ENCODE measurements around the gene CARM1.

DNA sequence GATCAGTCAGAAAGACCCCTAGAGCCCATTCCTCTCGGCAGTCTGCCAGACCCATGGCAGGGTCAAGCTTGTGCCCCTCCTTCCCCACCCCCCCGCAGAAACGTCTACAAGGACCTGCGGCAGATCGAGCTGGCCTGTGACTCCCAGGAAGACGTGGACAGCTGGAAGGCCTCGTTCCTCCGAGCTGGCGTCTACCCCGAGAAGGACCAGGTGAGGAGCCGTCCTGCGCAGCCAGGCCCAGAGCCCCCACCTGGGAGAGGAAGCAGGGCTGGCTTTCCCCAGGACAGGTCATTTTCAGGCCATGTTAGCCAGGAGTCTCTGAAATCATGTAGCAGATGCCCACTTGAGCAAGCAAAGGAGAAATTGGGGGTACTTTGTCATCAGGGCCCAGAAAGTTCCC, 47.7 kb upstream of the CARM1 start:
- TF ChIP-seq ZNF709 (CRISPR knock-in tag; IDR thresholded peaks at IDR 0.05) = no peak
- TF ChIP-seq ZNF7 (CRISPR knock-in tag; IDR thresholded peaks at IDR 0.05) = no peak
- no peak for TF ChIP-seq NRL (CRISPR knock-in tag; IDR thresholded peaks at IDR 0.05; ENCODE audit: borderline replicate concordance)
- TF ChIP-seq NFE2L2 (IDR thresholded peaks at IDR 0.05; ENCODE audit: low read length) = no peak
- no peak for TF ChIP-seq CREM (IDR thresholded peaks at IDR 0.05)
- no peak for TF ChIP-seq CREM (CRISPR knock-in tag; IDR thresholded peaks at IDR 0.05)
- TF ChIP-seq JUND (CRISPR knock-in tag; IDR thresholded peaks at IDR 0.05) = no peak
- no peak for TF ChIP-seq ZNF121 (CRISPR knock-in tag; IDR thresholded peaks at IDR 0.05)
- TF ChIP-seq RCOR2 (CRISPR knock-in tag; IDR thresholded peaks at IDR 0.05) = no peak
- TF ChIP-seq, protein P1, sequence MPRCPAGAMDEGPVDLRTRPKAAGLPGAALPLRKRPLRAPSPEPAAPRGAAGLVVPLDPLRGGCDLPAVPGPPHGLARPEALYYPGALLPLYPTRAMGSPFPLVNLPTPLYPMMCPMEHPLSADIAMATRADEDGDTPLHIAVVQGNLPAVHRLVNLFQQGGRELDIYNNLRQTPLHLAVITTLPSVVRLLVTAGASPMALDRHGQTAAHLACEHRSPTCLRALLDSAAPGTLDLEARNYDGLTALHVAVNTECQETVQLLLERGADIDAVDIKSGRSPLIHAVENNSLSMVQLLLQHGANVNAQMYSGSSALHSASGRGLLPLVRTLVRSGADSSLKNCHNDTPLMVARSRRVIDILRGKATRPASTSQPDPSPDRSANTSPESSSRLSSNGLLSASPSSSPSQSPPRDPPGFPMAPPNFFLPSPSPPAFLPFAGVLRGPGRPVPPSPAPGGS (CRISPR knock-in tag; IDR thresholded peaks at IDR 0.05) = no peak
- TF ChIP-seq AHR (CRISPR knock-in tag; IDR thresholded peaks at IDR 0.05) = no peak
- TF ChIP-seq ELF1 (CRISPR knock-in tag; IDR thresholded peaks at IDR 0.05) = no peak
- TF ChIP-seq, protein P2, sequence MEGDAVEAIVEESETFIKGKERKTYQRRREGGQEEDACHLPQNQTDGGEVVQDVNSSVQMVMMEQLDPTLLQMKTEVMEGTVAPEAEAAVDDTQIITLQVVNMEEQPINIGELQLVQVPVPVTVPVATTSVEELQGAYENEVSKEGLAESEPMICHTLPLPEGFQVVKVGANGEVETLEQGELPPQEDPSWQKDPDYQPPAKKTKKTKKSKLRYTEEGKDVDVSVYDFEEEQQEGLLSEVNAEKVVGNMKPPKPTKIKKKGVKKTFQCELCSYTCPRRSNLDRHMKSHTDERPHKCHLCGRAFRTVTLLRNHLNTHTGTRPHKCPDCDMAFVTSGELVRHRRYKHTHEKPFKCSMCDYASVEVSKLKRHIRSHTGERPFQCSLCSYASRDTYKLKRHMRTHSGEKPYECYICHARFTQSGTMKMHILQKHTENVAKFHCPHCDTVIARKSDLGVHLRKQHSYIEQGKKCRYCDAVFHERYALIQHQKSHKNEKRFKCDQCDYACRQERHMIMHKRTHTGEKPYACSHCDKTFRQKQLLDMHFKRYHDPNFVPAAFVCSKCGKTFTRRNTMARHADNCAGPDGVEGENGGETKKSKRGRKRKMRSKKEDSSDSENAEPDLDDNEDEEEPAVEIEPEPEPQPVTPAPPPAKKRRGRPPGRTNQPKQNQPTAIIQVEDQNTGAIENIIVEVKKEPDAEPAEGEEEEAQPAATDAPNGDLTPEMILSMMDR (CRISPR knock-in tag; IDR thresholded peaks at IDR 0.05) = no peak
